Astrocyte of the cerebellum (primary cell): ENCODE results near the gene MLYCD.

Experiments
- DNase-seq: peaks from one replicate; pipeline ENCODE4 v3.0.0-alpha.2; 2011; ENCODE audit warnings: low read depth
- H3K4me3 ChIP-seq: 2 replicates; pipeline ENCODE4 v1.5.1; 2011; ENCODE audit warnings: mild to moderate bottlenecking, low read depth, low read length, moderate library complexity
- in situ Hi-C: cut with HindIII; loops from 2 replicates; pipeline ENCODE4 v1.10.0; 2017; ENCODE audit warnings: low sequenced_read_pairs
- TF ChIP-seq, protein P1 (sequence below): IDR thresholded peaks from 2 replicates; pipeline ENCODE4 v1.5.1; 2012; ENCODE audit warnings: low read length, low read depth, moderate library complexity, mild to moderate bottlenecking; ENCODE audit errors: missing control alignments

MLYCD gene

DNA sequence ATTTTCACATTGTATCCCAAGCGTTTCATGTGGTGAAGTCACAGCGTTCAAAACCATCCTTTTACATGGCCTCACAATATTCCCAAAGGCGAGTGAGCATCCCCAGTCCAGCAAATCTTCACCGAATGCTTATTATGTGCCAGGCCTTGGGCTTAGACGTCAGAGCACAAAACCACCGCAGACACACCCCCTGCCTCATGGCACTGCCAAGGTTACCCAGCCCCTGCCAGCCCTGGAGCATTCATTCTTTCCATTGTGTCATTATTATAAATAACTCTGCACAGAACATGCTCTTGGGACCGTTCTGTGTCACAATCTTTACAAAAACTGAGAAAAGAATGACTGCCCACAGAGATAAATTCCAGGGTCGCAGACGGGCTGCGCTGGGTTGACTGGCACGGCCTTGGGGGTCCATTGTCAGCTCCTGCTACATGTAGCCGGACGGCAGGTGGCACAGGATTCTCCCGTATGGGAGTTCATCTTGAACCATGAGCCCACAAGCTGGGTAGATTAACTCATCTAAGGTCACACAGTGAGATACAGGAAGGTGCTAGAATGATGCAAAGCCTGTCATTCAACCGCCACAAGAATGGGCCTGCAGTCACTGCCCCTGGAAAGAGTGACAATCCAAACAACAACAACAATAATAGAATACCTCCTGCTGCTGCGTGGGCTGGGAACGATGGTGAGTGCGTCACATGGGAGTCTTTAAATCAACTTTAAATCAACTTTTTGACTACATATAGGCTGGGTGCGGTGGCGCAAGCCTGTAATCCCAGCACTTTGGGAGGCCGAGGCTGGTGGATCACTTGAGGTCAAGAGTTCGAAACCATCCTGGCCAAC lies 64.6 kb downstream of the MLYCD start:
- TF ChIP-seq, protein P1, sequence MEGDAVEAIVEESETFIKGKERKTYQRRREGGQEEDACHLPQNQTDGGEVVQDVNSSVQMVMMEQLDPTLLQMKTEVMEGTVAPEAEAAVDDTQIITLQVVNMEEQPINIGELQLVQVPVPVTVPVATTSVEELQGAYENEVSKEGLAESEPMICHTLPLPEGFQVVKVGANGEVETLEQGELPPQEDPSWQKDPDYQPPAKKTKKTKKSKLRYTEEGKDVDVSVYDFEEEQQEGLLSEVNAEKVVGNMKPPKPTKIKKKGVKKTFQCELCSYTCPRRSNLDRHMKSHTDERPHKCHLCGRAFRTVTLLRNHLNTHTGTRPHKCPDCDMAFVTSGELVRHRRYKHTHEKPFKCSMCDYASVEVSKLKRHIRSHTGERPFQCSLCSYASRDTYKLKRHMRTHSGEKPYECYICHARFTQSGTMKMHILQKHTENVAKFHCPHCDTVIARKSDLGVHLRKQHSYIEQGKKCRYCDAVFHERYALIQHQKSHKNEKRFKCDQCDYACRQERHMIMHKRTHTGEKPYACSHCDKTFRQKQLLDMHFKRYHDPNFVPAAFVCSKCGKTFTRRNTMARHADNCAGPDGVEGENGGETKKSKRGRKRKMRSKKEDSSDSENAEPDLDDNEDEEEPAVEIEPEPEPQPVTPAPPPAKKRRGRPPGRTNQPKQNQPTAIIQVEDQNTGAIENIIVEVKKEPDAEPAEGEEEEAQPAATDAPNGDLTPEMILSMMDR: no peak
- no peak overlapping the region for H3K4me3 ChIP-seq
- no peak for DNase-seq
- in situ Hi-C loops: no loop called here

DNA sequence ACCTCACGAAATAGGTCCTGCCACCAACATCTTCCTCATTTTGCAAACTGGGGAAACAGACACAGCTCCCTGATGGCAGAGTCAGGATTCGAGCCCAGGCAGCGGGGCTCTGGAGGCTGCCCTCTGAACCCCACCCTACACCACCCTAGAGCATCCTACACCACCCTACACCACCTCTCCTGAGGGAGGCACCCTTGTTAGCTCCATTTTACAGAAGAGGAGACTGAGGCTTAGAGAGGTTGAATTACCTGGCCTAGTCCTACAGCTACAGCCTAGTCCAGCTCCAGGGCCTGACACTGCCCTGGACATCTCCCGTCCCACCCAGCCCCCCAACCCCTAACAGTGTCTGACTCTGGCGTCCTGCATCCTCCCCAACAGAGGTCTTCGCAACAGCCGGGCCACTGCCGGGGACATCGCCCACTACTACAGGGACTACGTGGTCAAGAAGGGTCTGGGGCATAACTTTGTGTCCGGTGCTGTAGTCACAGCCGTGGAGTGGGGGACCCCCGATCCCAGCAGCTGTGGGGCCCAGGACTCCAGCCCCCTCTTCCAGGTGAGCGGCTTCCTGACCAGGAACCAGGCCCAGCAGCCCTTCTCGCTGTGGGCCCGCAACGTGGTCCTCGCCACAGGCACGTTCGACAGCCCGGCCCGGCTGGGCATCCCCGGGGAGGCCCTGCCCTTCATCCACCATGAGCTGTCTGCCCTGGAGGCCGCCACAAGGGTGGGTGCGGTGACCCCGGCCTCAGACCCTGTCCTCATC lies 65.9 kb downstream of the MLYCD start:
- no peak overlapping the region for H3K4me3 ChIP-seq
- in situ Hi-C loops: no loop called here
- DNase-seq: no peak
- TF ChIP-seq, protein P1: no peak

DNA sequence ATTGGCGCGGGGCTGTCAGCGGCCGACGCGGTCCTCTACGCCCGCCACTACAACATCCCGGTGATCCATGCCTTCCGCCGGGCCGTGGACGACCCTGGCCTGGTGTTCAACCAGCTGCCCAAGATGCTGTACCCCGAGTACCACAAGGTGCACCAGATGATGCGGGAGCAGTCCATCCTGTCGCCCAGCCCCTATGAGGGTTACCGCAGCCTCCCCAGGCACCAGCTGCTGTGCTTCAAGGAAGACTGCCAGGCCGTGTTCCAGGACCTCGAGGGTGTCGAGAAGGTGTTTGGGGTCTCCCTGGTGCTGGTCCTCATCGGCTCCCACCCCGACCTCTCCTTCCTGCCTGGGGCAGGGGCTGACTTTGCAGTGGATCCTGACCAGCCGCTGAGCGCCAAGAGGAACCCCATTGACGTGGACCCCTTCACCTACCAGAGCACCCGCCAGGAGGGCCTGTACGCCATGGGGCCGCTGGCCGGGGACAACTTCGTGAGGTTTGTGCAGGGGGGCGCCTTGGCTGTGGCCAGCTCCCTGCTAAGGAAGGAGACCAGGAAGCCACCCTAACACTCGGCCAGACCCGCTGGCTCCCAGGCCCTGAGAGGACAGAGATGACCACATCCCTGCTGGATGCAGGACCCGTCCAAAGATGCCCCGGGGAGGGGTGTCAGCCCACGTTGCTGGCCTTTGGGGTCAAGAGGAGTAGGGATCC lies 66.7 kb downstream of the MLYCD start:
- no peak for DNase-seq
- in situ Hi-C loops: no loop called here

GRCh38 chr16:83966153-83966696 lies 67.3 kb downstream of the MLYCD start:
- in situ Hi-C loops: no loop called here
- TF ChIP-seq, protein P1: no peak
- no peak for DNase-seq
- H3K4me3 ChIP-seq: no peak overlapping the region

More for the DNA sequence above, 66.7 kb downstream of the MLYCD start:
- H3K4me3 ChIP-seq: no peak overlapping the region
- TF ChIP-seq, protein P1: no peak

DNA sequence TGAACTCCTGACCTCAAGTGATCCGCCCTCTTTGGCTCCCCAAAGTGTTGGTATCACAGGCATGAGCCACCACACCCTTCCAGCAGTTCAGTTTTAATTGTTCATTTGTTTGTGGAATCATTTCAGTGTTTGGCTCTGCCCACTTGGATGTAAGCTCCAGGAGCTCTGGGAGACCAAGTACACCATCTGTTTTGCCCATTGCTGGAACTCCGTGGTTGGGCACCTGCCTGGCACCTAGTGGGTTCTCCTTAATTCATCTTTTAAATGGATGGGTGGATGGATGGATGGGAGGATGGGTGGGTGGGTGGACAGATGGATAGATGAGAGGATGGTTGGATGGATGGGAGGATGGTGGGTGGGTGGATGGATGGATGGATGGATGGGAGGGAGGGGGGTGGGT lies 68.2 kb downstream of the MLYCD start:
- TF ChIP-seq, protein P1: no peak
- DNase-seq: no peak
- H3K4me3 ChIP-seq: no peak overlapping the region
- in situ Hi-C loops: no loop called here

GRCh38 chr16:83967838-83968305 lies 69.0 kb downstream of the MLYCD start, which contains the start of gene NECAB2:
Gene NECAB2, plus strand, starts transcription at chr16:83968244. Its CDS starts 405 bp downstream, at chr16:83968649.
- no peak for DNase-seq
- TF ChIP-seq, protein P1: peak; percentile 43
- in situ Hi-C loops: no loop called here
- peak within 1 kb of the TSS; percentile 16 for H3K4me3 ChIP-seq
